Gastrocnemius medialis (tissue), 4 donors: ENCODE data around the gene FAM83C.

Experiments
- CTCF ChIP-seq, 5 experiments: fragments of 450-650 bp in 3 of 5; fragments of 200-600 bp in 2 of 5; sonication (generic) in 2 of 5; IDR thresholded peaks in 4 of 5; conservative IDR thresholded peaks in 1 of 5; 1 replicate in 4 of 5; 2 replicates in 1 of 5; pipeline ENCODE4 v1.5.1; 2016 to 2019; ENCODE audit warnings: antibody characterized with exemption in 5 of 5, mild to moderate bottlenecking in 3 of 5, moderate library complexity in 3 of 5
- POLR2A ChIP-seq, 2 donors: fragments of 450-650 bp; IDR thresholded peaks; one replicate each; pipeline ENCODE4 v1.6.1; 2017; ENCODE audit warnings: antibody characterized with exemption in 2 of 2, mild to moderate bottlenecking in 2 of 2, moderate library complexity in 2 of 2

DNA sequence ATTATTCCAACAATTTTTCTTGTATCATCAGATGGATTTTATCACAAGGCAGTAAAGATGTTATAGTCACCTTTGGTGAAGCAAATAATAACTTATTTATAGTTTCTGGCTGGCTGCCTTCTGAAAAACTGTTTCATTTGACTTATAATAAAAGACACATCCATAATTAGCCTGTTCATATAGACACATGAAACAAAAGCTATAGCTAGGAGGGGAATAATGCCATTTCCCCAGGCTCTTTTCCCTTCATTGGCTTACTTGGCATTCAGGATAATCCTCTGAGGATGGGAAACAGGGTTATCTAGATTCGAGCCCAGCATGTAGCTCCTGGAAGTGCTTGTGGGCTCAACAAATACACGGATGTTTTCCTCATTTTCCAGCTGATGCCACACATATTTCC, 48.2 kb downstream of the FAM83C start:
- TF ChIP-seq CTCF (IDR thresholded peaks at IDR 0.05 in 4 of 5, conservative IDR thresholded peaks at IDR 0.05 in 1 of 5) (no peak), POLR2A (IDR thresholded peaks at IDR 0.05) (no peak)
